CD4-positive, alpha-beta memory T cell (primary cell): Measurements from ENCODE around the gene INTS7. TPM values are rescaled to one million over a fixed set of nuclear protein-coding genes. Genes with fewer than 3 reads are reported as not detected.
A peak's percentile ranks its signal among the peaks of the same experiment; 100 is the strongest.

Experiments used
- CTCF ChIA-PET: fragments of 350-600 bp; sonication (Branson Sonifier 250); formaldehyde crosslinking; loops from one replicate; lab custom pipeline; 2021; ENCODE audit warnings: inconsistent platforms; ENCODE audit not compliant: partially characterized antibody; lab: Charles Lee
- POLR2A ChIA-PET: fragments of 350-600 bp; sonication (Branson Sonifier 250); formaldehyde crosslinking; loops from one replicate; lab custom pipeline; 2021; ENCODE audit not compliant: partially characterized antibody; lab: Charles Lee
- DNase-seq, 5 donors: peaks; one replicate each; pipeline versions ENCODE4 v3.0.0 to v3.0.0-alpha.2; 2020 to 2022; ENCODE audit warnings: mixed read lengths in 1 of 5
- H3K27ac ChIP-seq: one replicate; pipeline ENCODE4 v1.7.0; 2013; ENCODE audit warnings: low read depth, low read length
- H3K27me3 ChIP-seq: 2 replicates; pipeline ENCODE4 v1.7.0; 2013; ENCODE audit warnings: mild to moderate bottlenecking, low read length, moderate library complexity; ENCODE audit not compliant: insufficient read depth
- H3K36me3 ChIP-seq: 2 replicates; pipeline ENCODE4 v1.7.0; 2013; ENCODE audit warnings: mild to moderate bottlenecking, low read length, moderate library complexity; ENCODE audit not compliant: insufficient read depth
- H3K4me1 ChIP-seq: 2 replicates; pipeline ENCODE4 v1.7.0; 2013; ENCODE audit warnings: mild to moderate bottlenecking, low read length, moderate library complexity; ENCODE audit not compliant: insufficient read depth
- H3K4me3 ChIP-seq, 2 donors: one replicate each; pipeline ENCODE4 v1.7.0; 2013; ENCODE audit warnings: low read length in 2 of 2, mild to moderate bottlenecking in 1 of 2
- H3K9me3 ChIP-seq, 2 donors: one replicate each; pipeline ENCODE4 v1.7.0; 2013; ENCODE audit warnings: low read length in 2 of 2, control low read depth in 1 of 2; ENCODE audit not compliant: control insufficient read depth in 1 of 2
- H3K27ac Mint-ChIP-seq, 7 donors: one replicate each; pipeline ENCODE4 v1.8.0; 2020 to 2021; ENCODE audit warnings: mixed read lengths in 7 of 7, mild to moderate bottlenecking in 6 of 7, inconsistent platforms in 3 of 7, moderate library complexity in 3 of 7
- H3K27me3 Mint-ChIP-seq, 2 donors: one replicate each; pipeline ENCODE4 v1.8.0; 2020 to 2021; ENCODE audit warnings: mixed read lengths in 2 of 2
- H3K36me3 Mint-ChIP-seq, 2 donors: one replicate each; pipeline ENCODE4 v1.8.0; 2020 to 2021; ENCODE audit warnings: mixed read lengths in 2 of 2, inconsistent platforms in 1 of 2, mild to moderate bottlenecking in 1 of 2
- H3K4me1 Mint-ChIP-seq, 4 donors: one replicate each; pipeline ENCODE4 v1.8.0; 2020 to 2021; ENCODE audit warnings: mixed read lengths in 4 of 4, mild to moderate bottlenecking in 1 of 4
- H3K4me3 Mint-ChIP-seq, 8 donors: one replicate each; pipeline ENCODE4 v1.8.0; 2020 to 2021; ENCODE audit warnings: mixed read lengths in 8 of 8, mild to moderate bottlenecking in 7 of 8, moderate library complexity in 6 of 8, inconsistent platforms in 3 of 8
- H3K9me3 Mint-ChIP-seq, 8 donors: one replicate each; pipeline ENCODE4 v1.8.0; 2020 to 2021; ENCODE audit warnings: mixed read lengths in 8 of 8, mild to moderate bottlenecking in 5 of 8, inconsistent platforms in 3 of 8, moderate library complexity in 1 of 8
- intact Hi-C: fragments of 100-400 bp; cut with micrococcal nuclease; formaldehyde crosslinking; loops from one replicate; pipeline ENCODE4 v1.15.1; 2023
- polyA plus RNA-seq, 2 donors: library from polyadenylated mRNA; unstranded; fragments of 300-500 nt; fragmentation: Illumina TruSeq; gene quantifications; one replicate each; pipeline ENCODE4 v1.2.3, GENCODE V29; 2021
- total RNA-seq, 2 experiments: library from RNA; stranded (reverse); gene quantifications; one replicate each; pipeline ENCODE4 v1.2.3, GENCODE V29; 2021

INTS7 gene
- total and polyA plus RNA-seq, 4 experiments from 2014 or later: 8.4 to 19.1 (median 10.9) TPM

- no peak for DNase-seq
- no peaks in the 10 kb centered on the region for H3K36me3 ChIP-seq
- H3K36me3 Mint-ChIP-seq: no peaks in the 10 kb centered on the region
- H3K27me3 ChIP-seq: no peaks in the 10 kb centered on the region
- no peak overlapping the region for H3K4me3 Mint-ChIP-seq
- H3K4me1 Mint-ChIP-seq: no peaks in the 10 kb centered on the region
- no peaks in the 10 kb centered on the region for H3K9me3 ChIP-seq
- H3K27me3 Mint-ChIP-seq: peaks cover 1 to 7% of the 10 kb centered on the region in 2 donors
- ChIA-PET POLR2A (no interaction called here), CTCF (no interaction called here)
- intact Hi-C loops: no loop called here
- no peaks in the 10 kb centered on the region for H3K4me1 ChIP-seq
- H3K27ac Mint-ChIP-seq: no peak overlapping the region
- H3K4me3 ChIP-seq: no peak overlapping the region
- H3K27ac ChIP-seq: no peak overlapping the region
- peaks cover 0 to 6% (median 3%) of the 10 kb centered on the region in 8 donors for H3K9me3 Mint-ChIP-seq
Observed at GRCh38 chr1:211912038-211912437, 123.3 kb downstream of the INTS7 start.

DNA sequence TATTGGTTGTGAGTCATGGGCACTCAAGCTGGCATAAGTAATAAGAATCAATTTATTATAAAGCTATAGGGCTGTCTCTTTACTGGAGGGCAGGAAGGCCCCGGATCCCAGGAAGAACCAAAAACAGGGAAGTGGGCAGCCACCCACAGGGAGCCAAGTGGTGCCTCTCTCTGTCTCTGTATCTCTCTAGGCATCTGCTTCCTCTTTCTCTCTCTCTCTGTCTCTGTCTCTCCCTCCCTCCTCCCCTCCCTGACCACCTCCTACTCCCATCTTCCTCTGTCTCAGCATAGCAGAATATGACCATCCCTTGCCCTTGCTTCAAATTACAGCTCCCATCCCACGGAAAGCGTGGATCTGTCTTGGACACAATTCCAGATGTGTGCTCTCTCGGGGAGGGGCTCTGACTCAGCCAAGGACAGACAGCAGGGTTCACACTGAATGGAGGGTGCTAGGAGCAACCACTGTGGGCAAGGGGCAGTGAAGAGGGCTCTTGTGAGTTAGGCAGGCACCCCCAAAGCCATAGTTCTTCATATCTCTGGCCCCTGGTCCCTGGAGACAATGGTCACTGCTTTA, 124.4 kb downstream of the INTS7 start:
- intact Hi-C loops: no loop called here
- no peaks in the 10 kb centered on the region for H3K4me1 Mint-ChIP-seq
- ChIA-PET CTCF (interaction anchor here (0.6 kb wide), 2 partner anchors 232 to 1182 kb away, joined by 3 to 4 read pairs; no protein-coding TSS in a partner anchor), POLR2A (no interaction called here)
- no peak overlapping the region for H3K27ac ChIP-seq
- no peak overlapping the region for H3K4me3 ChIP-seq
- no peaks in the 10 kb centered on the region for H3K36me3 ChIP-seq
- H3K9me3 ChIP-seq: no peaks in the 10 kb centered on the region
- H3K4me1 ChIP-seq: no peaks in the 10 kb centered on the region
- H3K4me3 Mint-ChIP-seq: no peak overlapping the region
- no peaks in the 10 kb centered on the region for H3K27me3 ChIP-seq
- no peak for DNase-seq
- H3K27ac Mint-ChIP-seq: no peak overlapping the region
- H3K27me3 Mint-ChIP-seq: peaks cover 1 to 6% of the 10 kb centered on the region in 2 donors
- H3K9me3 Mint-ChIP-seq: peaks cover 0 to 6% (median 3%) of the 10 kb centered on the region in 8 donors
- H3K36me3 Mint-ChIP-seq: no peaks in the 10 kb centered on the region

- Histone ChIP-seq H3K27me3 (no peaks in the 10 kb centered on the region), H3K27ac (no peak overlapping the region), H3K9me3 (no peaks in the 10 kb centered on the region), H3K4me1 (no peaks in the 10 kb centered on the region), H3K36me3 (no peaks in the 10 kb centered on the region), H3K4me3 (no peak overlapping the region)
- POLR2A ChIA-PET: no interaction called here
- Mint-ChIP-seq H3K4me3 (no peak overlapping the region), H3K36me3 (no peaks in the 10 kb centered on the region), H3K4me1 (no peaks in the 10 kb centered on the region), H3K27ac (no peak overlapping the region), H3K27me3 (peaks cover 1 to 6% of the 10 kb centered on the region in 2 donors), H3K9me3 (peaks cover 0 to 6% (median 3%) of the 10 kb centered on the region in 8 donors)
- CTCF ChIA-PET: interaction anchor here (0.6 kb wide), 2 partner anchors 231 to 1182 kb away, joined by 3 to 4 read pairs; no protein-coding TSS in a partner anchor
- no peak for DNase-seq
- intact Hi-C loops: no loop called here
Observed at GRCh38 chr1:211910113-211910884, 125.1 kb downstream of the INTS7 start.

DNA sequence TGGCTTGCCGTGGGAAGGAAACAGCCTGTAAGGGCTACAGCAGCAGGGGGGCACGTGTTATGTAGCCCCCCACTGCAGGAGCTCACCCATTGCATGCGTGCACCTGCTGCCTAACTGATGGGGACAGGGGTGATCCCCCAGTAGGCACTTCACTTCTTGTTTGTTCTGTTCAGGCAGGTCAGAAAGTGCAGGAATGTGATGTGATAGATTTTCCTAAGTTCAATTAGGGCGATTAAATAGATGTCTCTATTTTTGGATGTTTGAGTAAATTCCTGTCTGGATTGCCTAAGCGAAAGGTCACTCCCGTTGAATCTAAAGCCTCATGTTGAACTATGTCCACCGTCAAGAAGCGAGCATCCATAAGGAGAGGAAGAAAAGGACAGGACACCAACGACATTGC, 126.0 kb downstream of the INTS7 start:
- H3K4me3 Mint-ChIP-seq: no peak overlapping the region
- H3K4me1 Mint-ChIP-seq: no peaks in the 10 kb centered on the region
- CTCF ChIA-PET: no interaction called here
- no peaks in the 10 kb centered on the region for H3K36me3 Mint-ChIP-seq
- no peaks in the 10 kb centered on the region for H3K4me1 ChIP-seq
- no peaks in the 10 kb centered on the region for H3K27me3 ChIP-seq
- no peak overlapping the region for H3K4me3 ChIP-seq
- H3K36me3 ChIP-seq: no peaks in the 10 kb centered on the region
- no peak overlapping the region for H3K27ac ChIP-seq
- peaks cover 0 to 6% (median 3%) of the 10 kb centered on the region in 8 donors for H3K9me3 Mint-ChIP-seq
- H3K27ac Mint-ChIP-seq: no peak overlapping the region
- DNase-seq: no peak
- H3K27me3 Mint-ChIP-seq: peaks cover 1 to 6% of the 10 kb centered on the region in 2 donors
- POLR2A ChIA-PET: no interaction called here
- intact Hi-C loops: no loop called here
- H3K9me3 ChIP-seq: no peaks in the 10 kb centered on the region

DNA sequence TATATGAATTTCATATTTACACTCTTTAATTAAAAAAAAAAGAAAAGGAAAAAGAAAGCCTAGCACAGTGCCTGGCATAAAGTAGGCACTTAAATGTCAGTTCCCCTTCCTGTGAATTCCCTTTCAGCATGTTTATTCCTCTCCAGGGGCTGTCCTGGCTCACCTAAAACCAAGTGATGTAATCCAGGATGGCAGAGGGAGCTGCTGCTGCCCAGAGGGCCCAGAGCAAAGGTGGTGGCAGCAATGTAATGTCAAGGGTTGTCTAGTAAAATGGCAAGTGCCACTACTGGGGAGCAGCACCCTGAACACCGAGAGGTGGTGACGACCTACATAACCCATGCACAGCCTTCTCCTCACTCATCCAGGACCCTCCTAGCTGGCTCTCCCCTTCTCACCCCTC, 126.4 kb downstream of the INTS7 start:
- Histone ChIP-seq H3K4me3 (no peak overlapping the region), H3K27me3 (no peaks in the 10 kb centered on the region), H3K4me1 (no peaks in the 10 kb centered on the region), H3K36me3 (no peaks in the 10 kb centered on the region), H3K27ac (no peak overlapping the region), H3K9me3 (no peaks in the 10 kb centered on the region)
- Mint-ChIP-seq H3K9me3 (peaks cover 0 to 6% (median 3%) of the 10 kb centered on the region in 8 donors), H3K36me3 (no peaks in the 10 kb centered on the region), H3K27ac (no peak overlapping the region), H3K27me3 (peaks cover 1 to 6% of the 10 kb centered on the region in 2 donors), H3K4me3 (no peak overlapping the region), H3K4me1 (no peaks in the 10 kb centered on the region)
- no peak for DNase-seq
- CTCF ChIA-PET: no interaction called here
- POLR2A ChIA-PET: no interaction called here
- intact Hi-C loops: no loop called here

- ChIA-PET POLR2A (no interaction called here), CTCF (no interaction called here)
- H3K27ac Mint-ChIP-seq: peak overlapping the region in 1 of 7 donors; percentile 77
- Histone ChIP-seq H3K4me3 (no peak overlapping the region), H3K4me1 (no peaks in the 10 kb centered on the region), H3K27me3 (no peaks in the 10 kb centered on the region), H3K9me3 (no peaks in the 10 kb centered on the region), H3K36me3 (no peaks in the 10 kb centered on the region), H3K27ac (no peak overlapping the region)
- intact Hi-C loops: no loop called here
- no peak overlapping the region for H3K4me3 Mint-ChIP-seq
- H3K9me3 Mint-ChIP-seq: peaks cover 0 to 6% (median 3%) of the 10 kb centered on the region in 8 donors
- no peak for DNase-seq
- H3K4me1 Mint-ChIP-seq: no peaks in the 10 kb centered on the region
- peaks cover 1 to 6% of the 10 kb centered on the region in 2 donors for H3K27me3 Mint-ChIP-seq
- no peaks in the 10 kb centered on the region for H3K36me3 Mint-ChIP-seq
Observed at GRCh38 chr1:211908453-211908852, 126.9 kb downstream of the INTS7 start.

DNA sequence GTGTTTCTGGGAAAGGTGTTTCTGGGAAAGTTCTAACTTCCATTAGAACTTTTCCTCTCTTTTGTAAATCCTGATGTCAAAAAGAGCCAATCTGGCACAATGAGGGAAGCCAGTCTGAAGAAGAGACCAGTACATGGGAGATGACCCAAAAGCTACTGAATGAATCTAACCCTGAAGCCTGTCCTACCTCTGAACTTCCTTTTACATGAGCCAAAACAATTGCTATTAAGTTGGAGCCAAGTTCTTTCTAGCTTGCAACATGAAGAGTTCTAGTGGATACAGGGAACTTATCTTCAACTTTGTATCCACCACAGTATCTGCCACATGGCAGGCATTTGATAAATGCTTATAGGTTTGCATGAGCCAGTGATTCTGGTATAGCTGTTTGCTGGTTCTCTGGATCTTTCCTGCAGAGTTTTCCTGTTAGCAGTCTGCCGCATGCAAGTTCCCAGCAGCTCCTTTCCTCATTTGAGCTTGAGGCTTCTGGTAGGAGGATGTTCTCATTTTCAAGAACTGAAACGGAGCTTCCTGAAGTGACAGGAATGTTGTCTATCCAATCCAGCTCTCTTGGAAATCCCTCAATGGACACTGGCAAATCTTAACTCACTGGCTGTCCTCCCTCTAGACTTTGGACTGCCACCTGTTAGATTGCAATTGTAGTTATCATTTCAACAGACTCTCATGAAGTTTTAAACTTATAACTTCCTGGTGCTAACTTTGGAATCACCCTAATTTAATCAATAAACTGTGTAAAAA, 131.7 kb downstream of the INTS7 start:
- ChIA-PET POLR2A (no interaction called here), CTCF (interaction anchor here (1.1 kb wide), 1 partner anchor 109 kb away, joined by 3 read pairs; no protein-coding TSS in a partner anchor)
- intact Hi-C loops: no loop called here
- H3K4me1 Mint-ChIP-seq: no peaks in the 10 kb centered on the region
- Histone ChIP-seq H3K27me3 (no peaks in the 10 kb centered on the region), H3K36me3 (no peaks in the 10 kb centered on the region), H3K4me1 (no peaks in the 10 kb centered on the region), H3K4me3 (no peak overlapping the region), H3K27ac (no peak overlapping the region), H3K9me3 (no peaks in the 10 kb centered on the region)
- H3K4me3 Mint-ChIP-seq: no peak overlapping the region
- H3K27ac Mint-ChIP-seq: no peak overlapping the region
- DNase-seq: no peak
- H3K9me3 Mint-ChIP-seq: no peaks in the 10 kb centered on the region
- no peaks in the 10 kb centered on the region for H3K36me3 Mint-ChIP-seq
- H3K27me3 Mint-ChIP-seq: no peaks in the 10 kb centered on the region
